GM19397 (cell line): ENCODE measurements around the gene RHOF.

Experiments
- ATAC-seq: cut with Tn5 transposase; IDR thresholded peaks from one replicate; pipeline ENCODE4 v1.9.1; 2021; ENCODE audit warnings: mild to moderate bottlenecking, moderate library complexity; ENCODE audit not compliant: unreplicated experiment

Gene RHOF

GRCh38 chr12:121793440-121793837, at the start of gene RHOF:
RHOF (minus strand) TSS chr12:121793688; CDS start chr12:121793633, 55 bp downstream.
- ATAC-seq: peak; percentile 25

DNA sequence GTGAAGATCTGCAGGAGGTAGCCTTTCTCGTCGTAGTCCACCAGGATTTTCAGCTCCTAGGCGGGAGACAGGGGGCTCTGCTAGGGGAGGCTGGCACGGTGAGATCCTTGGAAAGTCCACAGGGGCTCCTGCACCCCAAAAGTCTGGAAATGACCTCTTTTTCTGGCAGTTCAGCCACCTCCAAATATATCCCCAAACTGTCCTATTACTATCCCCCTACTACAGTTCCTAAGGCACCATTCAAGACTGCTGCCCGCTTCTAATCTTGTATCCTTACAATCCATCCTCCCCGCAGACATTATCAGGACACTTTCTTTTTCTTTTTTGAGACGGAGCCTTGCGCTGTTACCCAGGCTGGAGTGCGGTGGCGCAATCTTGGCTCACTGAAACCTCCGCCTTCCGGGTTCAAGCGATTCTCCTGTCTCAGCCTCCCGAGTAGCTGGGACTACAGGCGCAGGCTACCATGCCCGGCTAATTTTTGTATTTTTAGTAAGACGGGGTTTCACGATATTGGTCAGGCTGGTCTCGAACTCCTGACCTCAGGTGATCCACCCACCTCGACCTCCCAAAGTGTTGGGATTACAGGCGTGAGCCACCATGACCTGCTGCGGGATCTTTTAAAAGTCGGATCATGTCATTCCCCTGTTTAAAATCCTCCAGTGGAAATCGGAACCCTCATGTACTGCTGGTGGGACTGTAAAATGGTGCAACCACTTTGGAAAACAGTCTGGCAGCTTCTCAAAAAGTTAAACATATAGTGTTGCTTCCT, 46.7 kb upstream of the RHOF start:
- no peak for ATAC-seq

- ATAC-seq: peak; percentile 94
Observed at GRCh38 chr12:121839106-121839992, 45.9 kb upstream of the RHOF start.

- ATAC-seq: no peak
Observed at GRCh38 chr12:121838126-121838525, 44.6 kb upstream of the RHOF start.

GRCh38 chr12:121837680-121838079, 44.2 kb upstream of the RHOF start:
- no peak for ATAC-seq

GRCh38 chr12:121831571-121832245, 38.2 kb upstream of the RHOF start:
- no peak for ATAC-seq

GRCh38 chr12:121830588-121831265, 37.2 kb upstream of the RHOF start:
- no peak for ATAC-seq

DNA sequence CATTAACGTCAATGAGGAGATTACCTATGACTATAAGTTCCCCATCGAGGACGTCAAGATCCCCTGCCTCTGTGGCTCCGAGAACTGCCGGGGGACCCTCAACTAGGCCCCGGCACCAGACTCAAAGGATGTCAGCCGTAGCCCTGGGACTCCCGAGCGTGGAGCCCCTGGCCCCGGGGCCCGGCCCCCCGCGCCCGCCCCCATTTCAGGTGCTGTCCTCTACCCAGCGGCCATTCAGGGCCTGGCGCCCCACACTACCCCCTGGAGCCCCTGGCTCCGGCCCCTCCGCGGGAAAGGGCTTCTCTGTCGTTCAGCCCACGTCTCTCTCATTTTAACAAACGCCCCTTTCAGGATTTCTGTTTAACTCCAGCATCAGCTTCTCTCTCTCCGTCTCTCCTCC, 36.6 kb upstream of the RHOF start:
- ATAC-seq: no peak

DNA sequence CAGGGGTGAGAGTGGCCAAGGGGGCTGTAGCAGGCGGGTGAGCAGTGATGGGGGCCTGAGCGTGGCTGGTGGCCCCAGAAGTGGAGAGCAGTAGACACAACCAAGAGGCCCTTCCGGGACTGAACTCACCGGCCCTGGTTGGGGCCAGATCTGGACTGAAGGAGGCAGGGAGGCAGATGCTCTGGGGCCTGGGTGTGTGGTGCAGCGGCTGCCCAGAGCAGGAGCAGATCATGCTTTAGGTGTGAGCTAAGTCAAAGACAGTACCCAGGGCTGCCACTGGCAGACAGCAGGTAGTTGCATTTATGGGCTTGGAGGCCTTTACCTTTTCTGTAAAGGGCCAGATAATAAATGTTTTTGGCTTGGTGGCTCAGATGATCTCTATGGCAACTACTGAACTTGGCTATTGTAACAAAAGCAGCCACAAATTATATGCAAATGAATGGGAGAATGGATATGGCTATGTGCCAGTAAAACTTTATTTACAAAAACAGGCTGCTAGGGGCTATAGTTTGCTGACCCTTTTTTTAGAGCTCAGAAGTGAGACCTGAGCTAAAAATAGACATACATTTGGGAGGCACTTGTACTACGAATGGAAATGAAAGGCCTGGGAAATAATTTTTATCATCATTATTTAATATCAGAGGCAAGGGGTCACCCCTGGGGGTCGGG, 35.9 kb upstream of the RHOF start:
- ATAC-seq: no peak

- no peak for ATAC-seq
Observed at GRCh38 chr12:121828826-121829225, 35.3 kb upstream of the RHOF start.

GRCh38 chr12:121828306-121828705, 34.8 kb upstream of the RHOF start:
- ATAC-seq: no peak

DNA sequence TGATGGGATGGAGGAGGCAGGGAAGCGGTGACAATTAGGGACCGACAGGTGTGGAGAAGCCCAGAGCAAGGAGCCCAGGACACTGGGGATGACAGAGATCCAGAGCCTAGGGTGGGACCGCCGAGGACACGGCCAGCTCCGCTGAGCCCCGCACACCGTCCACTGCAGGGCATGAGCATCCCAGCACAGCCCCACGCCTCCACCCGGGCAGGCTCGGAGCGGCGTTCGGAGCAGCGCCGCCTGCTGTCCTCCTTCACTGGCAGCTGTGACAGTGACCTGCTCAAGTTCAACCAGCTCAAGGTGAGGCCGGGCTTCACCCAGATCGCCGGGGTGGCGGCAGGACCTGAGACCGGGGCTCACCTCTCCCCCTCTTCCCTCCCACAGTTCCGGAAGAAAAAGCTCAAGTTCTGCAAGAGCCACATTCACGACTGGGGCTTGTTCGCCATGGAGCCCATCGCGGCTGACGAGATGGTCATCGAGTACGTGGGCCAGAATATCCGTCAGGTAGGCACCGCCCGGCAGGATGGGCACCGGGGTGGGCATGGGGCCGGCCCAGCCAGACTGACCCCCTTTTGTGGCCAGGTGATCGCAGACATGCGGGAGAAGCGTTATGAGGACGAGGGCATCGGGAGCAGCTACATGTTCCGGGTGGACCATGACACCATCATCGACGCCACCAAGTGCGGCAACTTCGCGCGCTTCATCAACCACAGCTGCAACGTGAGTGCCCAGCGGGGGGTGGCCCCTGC, 34.0 kb upstream of the RHOF start:
- ATAC-seq: no peak

GRCh38 chr12:121826318-121827150, 33.0 kb upstream of the RHOF start:
- ATAC-seq: no peak

DNA sequence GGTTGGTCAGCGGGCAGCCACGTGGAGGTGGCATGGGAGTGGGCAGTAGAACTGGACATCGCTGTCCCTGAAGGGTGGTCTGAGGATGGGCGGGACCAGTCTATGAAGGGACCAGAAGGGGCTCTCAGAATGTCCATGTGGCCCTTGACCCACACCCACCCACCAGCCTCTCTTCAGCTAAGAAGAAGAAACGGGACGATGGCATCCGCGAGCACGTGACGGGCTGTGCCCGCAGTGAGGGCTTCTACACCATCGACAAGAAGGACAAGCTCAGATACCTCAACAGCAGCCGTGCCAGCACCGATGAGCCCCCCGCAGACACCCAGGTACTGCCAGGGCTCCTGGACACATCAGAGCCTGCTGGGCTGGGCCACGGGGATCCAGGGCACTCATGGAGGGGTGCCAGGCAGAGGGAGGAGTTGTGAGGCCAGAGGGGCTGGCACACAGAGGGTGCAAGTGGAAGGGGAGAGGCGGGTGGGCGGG, 31.6 kb upstream of the RHOF start:
- no peak for ATAC-seq

- no peak for ATAC-seq
Observed at GRCh38 chr12:121823727-121824115, 30.2 kb upstream of the RHOF start.

DNA sequence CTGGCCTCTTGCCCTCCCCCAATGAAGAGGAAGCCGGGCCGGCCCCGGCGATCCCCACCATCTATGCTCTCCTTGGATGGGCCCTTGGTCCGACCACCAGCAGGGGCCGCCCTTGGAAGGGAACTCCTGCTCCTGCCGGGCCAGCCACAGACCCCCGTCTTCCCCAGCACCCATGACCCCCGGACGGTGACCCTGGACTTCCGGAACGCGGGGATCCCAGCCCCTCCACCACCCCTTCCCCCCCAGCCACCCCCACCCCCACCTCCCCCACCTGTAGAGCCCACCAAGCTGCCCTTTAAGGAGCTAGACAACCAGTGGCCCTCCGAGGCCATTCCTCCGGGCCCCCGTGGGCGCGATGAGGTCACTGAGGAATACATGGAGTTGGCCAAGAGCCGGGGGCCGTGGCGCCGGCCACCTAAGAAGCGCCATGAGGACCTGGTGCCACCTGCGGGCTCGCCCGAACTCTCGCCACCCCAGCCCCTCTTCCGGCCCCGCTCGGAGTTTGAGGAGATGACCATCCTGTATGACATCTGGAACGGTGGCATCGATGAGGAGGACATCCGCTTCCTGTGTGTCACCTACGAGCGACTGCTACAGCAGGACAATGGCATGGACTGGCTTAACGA, 29.7 kb upstream of the RHOF start:
- ATAC-seq: no peak

GRCh38 chr12:121822393-121823100, 29.1 kb upstream of the RHOF start:
- no peak for ATAC-seq

- no peak for ATAC-seq
Observed at GRCh38 chr12:121820056-121820455, 26.6 kb upstream of the RHOF start.
